Mononuclear cell (primary cell): ENCODE measurements around the gene JHY. TPM values are rescaled to one million over a fixed set of nuclear protein-coding genes. Genes with fewer than 3 reads are reported as not detected.

Source experiments
- H3K27me3 ChIP-seq: 2 replicates; pipeline ENCODE4 v1.6.0; 2011; ENCODE audit warnings: low read length, control low read depth; ENCODE audit not compliant: insufficient read depth
- H3K4me1 ChIP-seq: 2 replicates; pipeline ENCODE4 v1.5.1; 2011; ENCODE audit warnings: mild to moderate bottlenecking, low read length, control low read depth; ENCODE audit not compliant: insufficient read depth
- H3K4me3 ChIP-seq: 2 replicates; pipeline ENCODE4 v1.5.1; 2011; ENCODE audit warnings: mild to moderate bottlenecking, low read length, moderate library complexity
- H3K9me3 ChIP-seq: 2 replicates; pipeline ENCODE4 v1.5.1; 2011; ENCODE audit warnings: low read depth, mild to moderate bottlenecking, control low read depth, low read length
- total RNA-seq: library from RNA; depleted of rRNA; stranded (reverse); fragments of >200 nt; gene quantifications from one replicate; pipeline ENCODE4 v1.2.3, GENCODE V29; 2012

The JHY gene
- total RNA-seq, 1 donor: 2.3 TPM

GRCh38 chr11:122954455-122954854 lies 71.9 kb downstream of the JHY start:
- Histone ChIP-seq H3K4me3 (no peak overlapping the region), H3K27me3 (no peaks in the 10 kb centered on the region), H3K9me3 (no peaks in the 10 kb centered on the region), H3K4me1 (peaks cover under 1% of the 10 kb centered on the region)

- no peak overlapping the region for H3K4me3 ChIP-seq
- H3K27me3 ChIP-seq: peaks cover 31% of the 10 kb centered on the region
- H3K9me3 ChIP-seq: no peaks in the 10 kb centered on the region
- H3K4me1 ChIP-seq: no peaks in the 10 kb centered on the region
These were observed 81.4 kb downstream of the JHY start for GRCh38 chr11:122963961-122964360.

GRCh38 chr11:122976061-122976733 lies 93.6 kb downstream of the JHY start:
- Histone ChIP-seq H3K27me3 (peaks cover 85% of the 10 kb centered on the region), H3K4me1 (peaks cover 6% of the 10 kb centered on the region), H3K4me3 (no peak overlapping the region), H3K9me3 (no peaks in the 10 kb centered on the region)

GRCh38 chr11:122976734-122977469 lies 94.3 kb downstream of the JHY start:
- Histone ChIP-seq H3K27me3 (peaks cover 89% of the 10 kb centered on the region), H3K9me3 (no peaks in the 10 kb centered on the region), H3K4me3 (no peak overlapping the region), H3K4me1 (peaks cover 6% of the 10 kb centered on the region)

GRCh38 chr11:122977470-122978298 lies 95.1 kb downstream of the JHY start:
- peaks cover 96% of the 10 kb centered on the region for H3K27me3 ChIP-seq
- no peaks in the 10 kb centered on the region for H3K9me3 ChIP-seq
- peaks cover 6% of the 10 kb centered on the region for H3K4me1 ChIP-seq
- no peak overlapping the region for H3K4me3 ChIP-seq

- peaks cover 6% of the 10 kb centered on the region for H3K4me1 ChIP-seq
- H3K27me3 ChIP-seq: peaks cover 96% of the 10 kb centered on the region
- H3K9me3 ChIP-seq: no peaks in the 10 kb centered on the region
- H3K4me3 ChIP-seq: no peak overlapping the region
These were observed 95.7 kb downstream of the JHY start for GRCh38 chr11:122978299-122978620.

GRCh38 chr11:122979103-122979814 lies 96.7 kb downstream of the JHY start:
- Histone ChIP-seq H3K4me1 (peaks cover 15% of the 10 kb centered on the region), H3K27me3 (peaks cover 96% of the 10 kb centered on the region), H3K9me3 (no peaks in the 10 kb centered on the region), H3K4me3 (no peak overlapping the region)

- Histone ChIP-seq H3K27me3 (peaks cover 96% of the 10 kb centered on the region), H3K9me3 (no peaks in the 10 kb centered on the region), H3K4me3 (no peak overlapping the region), H3K4me1 (peaks cover 15% of the 10 kb centered on the region)
These were observed 97.4 kb downstream of the JHY start for GRCh38 chr11:122979815-122980595.

GRCh38 chr11:122981388-122982264 lies 99.1 kb downstream of the JHY start, which contains the start of gene BSX:
TSS of gene BSX (minus strand) at chr11:122981834. CDS start at chr11:122981671, 163 bp downstream.
- no peaks in the 10 kb centered on the region for H3K9me3 ChIP-seq
- H3K4me1 ChIP-seq: peaks cover 15% of the 10 kb centered on the region

GRCh38 chr11:122983438-122984185 lies 101.1 kb downstream of the JHY start:
- Histone ChIP-seq H3K4me1 (peaks cover 9% of the 10 kb centered on the region), H3K9me3 (no peaks in the 10 kb centered on the region), H3K4me3 (peak overlapping the region; percentile 28), H3K27me3 (peaks cover 87% of the 10 kb centered on the region)

More at GRCh38 chr11:122981388-122982264, 99.1 kb downstream of the JHY start, which contains the start of gene BSX:
- H3K4me3 ChIP-seq: no peak within 1 kb of the TSS
- peaks cover 96% of the 10 kb centered on the region for H3K27me3 ChIP-seq

GRCh38 chr11:122984186-122985011 lies 101.8 kb downstream of the JHY start:
- H3K4me3 ChIP-seq: peak overlapping the region; percentile 28
- peaks cover 9% of the 10 kb centered on the region for H3K4me1 ChIP-seq
- H3K9me3 ChIP-seq: no peaks in the 10 kb centered on the region
- H3K27me3 ChIP-seq: peaks cover 81% of the 10 kb centered on the region

- H3K9me3 ChIP-seq: no peaks in the 10 kb centered on the region
- no peaks in the 10 kb centered on the region for H3K4me1 ChIP-seq
- peaks cover 12% of the 10 kb centered on the region for H3K27me3 ChIP-seq
- H3K4me3 ChIP-seq: no peak overlapping the region
These were observed 113.0 kb downstream of the JHY start for GRCh38 chr11:122995526-122995925.
